Suprapubic skin (tissue), 4 donors: ENCODE data around the gene DNAJC6.

Experiments used
- EP300 ChIP-seq: sonication (generic); formaldehyde crosslinking; IDR thresholded peaks from one replicate; pipeline ENCODE4 v1.6.1; 2017; ENCODE audit warnings: antibody characterized with exemption
- POLR2A ChIP-seq, 2 donors: fragments of 450-650 bp; IDR thresholded peaks; one replicate each; pipeline ENCODE4 v1.6.1; 2017; ENCODE audit warnings: antibody characterized with exemption in 2 of 2, mild to moderate bottlenecking in 2 of 2, moderate library complexity in 2 of 2
- POLR2AphosphoS5 ChIP-seq, 3 donors: sonication (generic); formaldehyde crosslinking; IDR thresholded peaks; one replicate each; pipeline ENCODE4 v1.6.1; 2017; ENCODE audit warnings: antibody characterized with exemption in 3 of 3
- TF ChIP-seq, protein P1 (sequence below), 2 donors: fragments of 200-600 bp in 1 of 2; fragments of 450-650 bp in 1 of 2; sonication (generic) in 1 of 2; IDR thresholded peaks; one replicate each; pipeline ENCODE4 v1.5.1; 2016 to 2019; ENCODE audit warnings: antibody characterized with exemption in 2 of 2, mild to moderate bottlenecking in 1 of 2, moderate library complexity in 1 of 2

DNA sequence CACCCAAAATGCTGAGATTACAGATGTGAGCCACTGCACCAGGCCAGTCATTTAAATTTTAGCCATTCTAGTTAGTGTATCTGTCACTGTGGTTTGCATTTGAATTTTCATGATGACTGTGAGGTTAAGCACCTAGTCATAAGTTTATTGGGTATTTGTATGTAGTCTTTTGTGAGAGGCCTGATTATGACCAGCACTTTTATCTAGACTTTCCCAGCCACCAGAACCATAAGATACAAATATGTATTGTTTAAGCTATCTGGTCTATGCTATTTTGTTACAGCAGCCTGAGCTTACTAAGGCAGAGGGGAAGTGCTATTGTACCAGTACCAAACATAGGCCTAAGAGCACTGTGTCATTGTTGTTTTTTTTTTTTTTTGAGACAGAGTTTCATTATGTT, 19.9 kb upstream of the DNAJC6 start:
- TF ChIP-seq, protein P1, sequence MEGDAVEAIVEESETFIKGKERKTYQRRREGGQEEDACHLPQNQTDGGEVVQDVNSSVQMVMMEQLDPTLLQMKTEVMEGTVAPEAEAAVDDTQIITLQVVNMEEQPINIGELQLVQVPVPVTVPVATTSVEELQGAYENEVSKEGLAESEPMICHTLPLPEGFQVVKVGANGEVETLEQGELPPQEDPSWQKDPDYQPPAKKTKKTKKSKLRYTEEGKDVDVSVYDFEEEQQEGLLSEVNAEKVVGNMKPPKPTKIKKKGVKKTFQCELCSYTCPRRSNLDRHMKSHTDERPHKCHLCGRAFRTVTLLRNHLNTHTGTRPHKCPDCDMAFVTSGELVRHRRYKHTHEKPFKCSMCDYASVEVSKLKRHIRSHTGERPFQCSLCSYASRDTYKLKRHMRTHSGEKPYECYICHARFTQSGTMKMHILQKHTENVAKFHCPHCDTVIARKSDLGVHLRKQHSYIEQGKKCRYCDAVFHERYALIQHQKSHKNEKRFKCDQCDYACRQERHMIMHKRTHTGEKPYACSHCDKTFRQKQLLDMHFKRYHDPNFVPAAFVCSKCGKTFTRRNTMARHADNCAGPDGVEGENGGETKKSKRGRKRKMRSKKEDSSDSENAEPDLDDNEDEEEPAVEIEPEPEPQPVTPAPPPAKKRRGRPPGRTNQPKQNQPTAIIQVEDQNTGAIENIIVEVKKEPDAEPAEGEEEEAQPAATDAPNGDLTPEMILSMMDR (IDR thresholded peaks at IDR 0.05): no peak
- no peak for TF ChIP-seq POLR2A (IDR thresholded peaks at IDR 0.05)
- no peak for TF ChIP-seq EP300
- TF ChIP-seq POLR2AphosphoS5 (IDR thresholded peaks at IDR 0.05): no peak
